Adrenal gland (tissue), 5 donors: ENCODE data around the gene IL12RB2.

Experiments used
- CTCF ChIP-seq, 6 experiments: fragments of 450-650 bp in 4 of 6; fragments of 200-600 bp in 2 of 6; sonication (generic) in 1 of 6; IDR thresholded peaks; 1 replicate in 5 of 6; 2 replicates in 1 of 6; pipeline versions ENCODE4 v1.5.1 to v1.8.0; 2016 to 2021; ENCODE audit warnings: antibody characterized with exemption in 6 of 6, mild to moderate bottlenecking in 2 of 6, moderate library complexity in 1 of 6
- POLR2A ChIP-seq, 2 donors: fragments of 450-650 bp; IDR thresholded peaks; one replicate each; pipeline ENCODE4 v1.6.1; 2017; ENCODE audit warnings: antibody characterized with exemption in 2 of 2, mild to moderate bottlenecking in 2 of 2, moderate library complexity in 1 of 2
- donor health status: DM: no; HTN: no; CAD: no.

- TF ChIP-seq CTCF (IDR thresholded peaks at IDR 0.05) = no peak
- no peak for TF ChIP-seq POLR2A (IDR thresholded peaks at IDR 0.05)
These were observed 34.1 kb upstream of the IL12RB2 start for GRCh38 chr1:67273591-67273990.
